H1 (cell line): Measurements from ENCODE around the gene CADM2. TPM values are rescaled to one million over a fixed set of nuclear protein-coding genes. Genes with fewer than 3 reads are reported as not detected.

Experiments
- CTCF ChIA-PET: fragments of 300-600 bp; sonication (Branson Sonifier 250); formaldehyde crosslinking; loops from one replicate; lab custom pipeline; 2021; ENCODE audit not compliant: partially characterized antibody; lab: Charles Lee
- POLR2A ChIA-PET: fragments of 300-600 bp; sonication (Branson Sonifier 250); formaldehyde crosslinking; loops from one replicate; lab custom pipeline; 2021; ENCODE audit warnings: inconsistent platforms; ENCODE audit not compliant: partially characterized antibody; lab: Charles Lee
- DNase-seq, 2 experiments: peaks; one replicate each; pipeline versions ENCODE4 v3.0.0 to v3.0.0-alpha.2; 2010 to 2022; ENCODE audit warnings: low spot score in 2 of 2, low read depth in 1 of 2, mixed read lengths in 1 of 2
- FAIRE-seq: peaks from 2 replicates; lab custom pipeline; 2011; peaks lifted over from hg19 to GRCh38; lab: Jason Lieb, UNC
- H2AFZ ChIP-seq: 2 replicates; pipeline ENCODE4 v1.8.1; 2012; ENCODE audit warnings: low read length, inconsistent platforms
- H2AK5ac ChIP-seq: 2 replicates; pipeline ENCODE4 v1.6.1; 2013; ENCODE audit warnings: low read depth, low read length
- H2BK120ac ChIP-seq: replicated peaks from 2 replicates; pipeline ENCODE3; 2013; ENCODE audit warnings: low read depth, low read length, inconsistent platforms
- H2BK12ac ChIP-seq: 2 replicates; pipeline ENCODE4 v1.6.1; 2013; ENCODE audit warnings: low read depth, low read length
- H2BK15ac ChIP-seq: 2 replicates; pipeline ENCODE4 v1.6.1; 2013; ENCODE audit warnings: low read length
- H2BK20ac ChIP-seq: 2 replicates; pipeline ENCODE4 v1.6.1; 2013; ENCODE audit warnings: low read length
- H2BK5ac ChIP-seq: 2 replicates; pipeline ENCODE4 v1.6.1; 2013; ENCODE audit warnings: low read depth, low read length
- H3K14ac ChIP-seq: 2 replicates; pipeline ENCODE4 v1.6.1; 2013; ENCODE audit warnings: inconsistent platforms; ENCODE audit not compliant: insufficient read length
- H3K18ac ChIP-seq: 2 replicates; pipeline ENCODE4 v1.6.1; 2013; ENCODE audit warnings: low read length; ENCODE audit errors: extremely low read depth
- H3K23ac ChIP-seq: 2 replicates; pipeline ENCODE4 v1.6.1; 2013; ENCODE audit warnings: inconsistent platforms; ENCODE audit not compliant: insufficient read length
- H3K23me2 ChIP-seq: 2 replicates; pipeline ENCODE4 v1.6.1; 2013; ENCODE audit warnings: low read depth, low read length
- H3K27ac ChIP-seq: 2 replicates; pipeline ENCODE4 v1.6.1; 2011; ENCODE audit warnings: low read depth, low read length, inconsistent platforms
- H3K27me3 ChIP-seq, 4 experiments: replicated peaks in 1 of 4; 1 replicate in 1 of 4; 2 replicates in 3 of 4; pipeline versions ENCODE4 v1.6.1 to v1.8.1; 2011 to 2013; ENCODE audit warnings: low read length in 3 of 4, mild to moderate bottlenecking in 3 of 4, inconsistent platforms in 2 of 4, mixed read lengths in 2 of 4, moderate library complexity in 1 of 4; ENCODE audit not compliant: control insufficient read depth in 3 of 4, insufficient read depth in 3 of 4; ENCODE audit errors: extremely low read depth in 1 of 4
- H3K36me3 ChIP-seq, 4 experiments: 2 replicates each; pipeline versions ENCODE4 v1.6.1 to v1.8.1; 2011 to 2013; ENCODE audit warnings: mild to moderate bottlenecking in 4 of 4, low read length in 3 of 4, moderate library complexity in 2 of 4, control low read depth in 1 of 4, inconsistent platforms in 1 of 4; ENCODE audit not compliant: insufficient read depth in 4 of 4, control insufficient read depth in 2 of 4
- H3K4ac ChIP-seq: replicated peaks from 2 replicates; pipeline ENCODE3; 2013; ENCODE audit warnings: low read length, low read depth, mixed read lengths, inconsistent platforms; ENCODE audit not compliant: insufficient read length
- H3K4me1 ChIP-seq, 4 experiments: replicated peaks in 1 of 4; 1 replicate in 1 of 4; 2 replicates in 3 of 4; pipeline versions ENCODE4 v1.6.1 to v1.8.1; 2011 to 2013; ENCODE audit warnings: low read length in 3 of 4, inconsistent platforms in 2 of 4, mixed read lengths in 1 of 4; ENCODE audit not compliant: insufficient read depth in 4 of 4, control insufficient read depth in 3 of 4
- H3K4me2 ChIP-seq, 2 experiments: 2 replicates each; pipeline versions ENCODE4 v1.6.1 to v1.8.1; 2011 to 2013; ENCODE audit warnings: low read depth in 2 of 2, low read length in 2 of 2, control low read depth in 1 of 2, inconsistent platforms in 1 of 2, mild to moderate bottlenecking in 1 of 2; ENCODE audit not compliant: insufficient read depth in 1 of 2
- H3K4me3 ChIP-seq, 4 experiments: fragments of 200-600, 300-600 bp in 1 of 4; sonication (generic), shearing (Covaris generic), sonication (Bioruptor Twin) in 1 of 4; 2 replicates each; pipeline versions ENCODE4 v1.5.1 to v1.8.1; 2011 to 2016; ENCODE audit warnings: low read length in 4 of 4, low read depth in 3 of 4, control low read depth in 2 of 4, inconsistent platforms in 2 of 4, mild to moderate bottlenecking in 2 of 4, mixed read lengths in 1 of 4, moderate library complexity in 1 of 4; ENCODE audit not compliant: insufficient read depth in 2 of 4; ENCODE audit errors: extremely low read depth in 1 of 4
- H3K56ac ChIP-seq: replicated peaks from 2 replicates; pipeline ENCODE3; 2013; ENCODE audit warnings: low read depth, mild to moderate bottlenecking, mixed read lengths, low read length, inconsistent platforms; ENCODE audit not compliant: insufficient read length
- H3K79me1 ChIP-seq: 2 replicates; pipeline ENCODE4 v1.6.1; 2013; ENCODE audit warnings: low read depth, low read length, control low read depth
- H3K79me2 ChIP-seq, 2 experiments: 2 replicates each; pipeline versions ENCODE4 v1.6.1 to v1.8.1; 2012 to 2013; ENCODE audit warnings: low read length in 2 of 2, mild to moderate bottlenecking in 2 of 2, inconsistent platforms in 1 of 2; ENCODE audit not compliant: insufficient read depth in 2 of 2, control insufficient read depth in 1 of 2
- H3K9ac ChIP-seq, 4 experiments: replicated peaks in 1 of 4; 1 replicate in 1 of 4; 2 replicates in 3 of 4; pipeline versions ENCODE4 v1.6.1 to v1.8.1; 2011 to 2013; ENCODE audit warnings: low read depth in 3 of 4, low read length in 3 of 4, control low read depth in 2 of 4, mild to moderate bottlenecking in 2 of 4, moderate library complexity in 2 of 4, inconsistent platforms in 1 of 4; ENCODE audit errors: extremely low read depth in 1 of 4
- H3K9me3 ChIP-seq, 2 experiments: 2 replicates each; pipeline versions ENCODE4 v1.6.1 to v1.8.1; 2012 to 2013; ENCODE audit warnings: mild to moderate bottlenecking in 2 of 2, moderate library complexity in 2 of 2, control low read depth in 1 of 2, inconsistent platforms in 1 of 2, low read depth in 1 of 2, low read length in 1 of 2, mixed read lengths in 1 of 2; ENCODE audit not compliant: insufficient read depth in 2 of 2
- H4K20me1 ChIP-seq, 2 experiments: replicated peaks in 1 of 2; 2 replicates each; pipeline versions ENCODE3 to v1.8.1; 2011 to 2013; ENCODE audit warnings: inconsistent platforms in 2 of 2, low read length in 2 of 2, mild to moderate bottlenecking in 1 of 2; ENCODE audit not compliant: insufficient read depth in 2 of 2, control insufficient read depth in 1 of 2
- H4K5ac ChIP-seq: 2 replicates; pipeline ENCODE4 v1.6.1; 2013; ENCODE audit warnings: low read length, low read depth, mixed read lengths, inconsistent platforms; ENCODE audit not compliant: insufficient read length
- H4K8ac ChIP-seq: 2 replicates; pipeline ENCODE4 v1.8.0; 2013; ENCODE audit warnings: mild to moderate bottlenecking, moderate library complexity, low read length, inconsistent platforms; ENCODE audit not compliant: insufficient read depth; ENCODE audit errors: extremely low read depth
- H4K91ac ChIP-seq: replicated peaks from 2 replicates; pipeline ENCODE3; 2013; ENCODE audit warnings: low read length, mixed read lengths, inconsistent platforms; ENCODE audit not compliant: insufficient read length
- CEBPB ChIP-seq: IDR thresholded peaks from 2 replicates; pipeline ENCODE4 v1.6.1; 2012; ENCODE audit warnings: low read depth, low read length
- POLR2A ChIP-seq, 2 experiments: IDR thresholded peaks; 1 replicate in 1 of 2; 2 replicates in 1 of 2; pipeline ENCODE4 v1.6.1; 2011; ENCODE audit warnings: low read depth in 2 of 2, low read length in 2 of 2, mild to moderate bottlenecking in 2 of 2; ENCODE audit errors: control extremely low read depth in 1 of 2
- polyA plus RNA-seq, 7 experiments: library from polyadenylated mRNA; depleted of rRNA in 3 of 7; stranded (reverse) in 5 of 7; unstranded in 2 of 7; fragments of >200 nt in 5 of 7; fragments of 200-250 nt in 2 of 7; gene quantifications; 1 replicate in 5 of 7; 2 replicates in 1 of 7; 4 replicates in 1 of 7; pipeline versions ENCODE4 v1.2.1 to v1.2.3, GENCODE V29; 2011 to 2013; ENCODE audit warnings: missing spikeins in 2 of 7, mixed read lengths in 2 of 7
- total RNA-seq: library from RNA; stranded (reverse); fragmentation: NEBNext Ultra II Directional; extraction: Animal tissue kit (Norgen Biotek cat#: 25700); gene quantifications from 2 replicates; pipeline ENCODE4 v1.2.1, GENCODE V29; 2021

Gene CADM2
- total and polyA plus RNA-seq, 2 of the 8 experiments (the other 6 are each of a cell fraction or from before 2014, with no cell fraction given), result 14.9 to 20.9 TPM

DNA sequence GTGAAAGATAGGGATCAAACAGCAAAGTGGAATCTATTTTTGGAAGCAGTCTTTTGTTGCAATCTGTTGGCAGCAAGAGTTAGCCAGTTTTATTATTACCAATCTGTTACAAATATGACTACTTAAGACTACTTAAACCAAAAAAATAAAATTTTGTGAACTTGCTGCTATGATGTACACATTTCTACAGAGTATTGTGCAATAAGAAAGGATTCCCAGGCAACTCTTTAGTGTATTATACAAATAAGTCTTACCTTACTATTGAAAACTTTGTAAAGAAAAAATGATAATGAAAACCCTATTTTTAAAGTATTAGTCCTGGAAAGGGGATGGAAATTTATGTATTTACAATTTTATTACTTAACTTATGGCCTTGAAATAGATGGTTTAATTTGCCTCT lies 44.7 kb downstream of the CADM2 start:
- TF ChIP-seq CEBPB (peak; percentile 52; the same call in 1 of the 2 replicates), POLR2A (IDR thresholded peaks at IDR 0.05; ENCODE audit: control extremely low read depth in 1 of 2, low read depth in 2 of 2, low read length in 2 of 2) (no peak)
- TF ChIP-seq, all 59 proteins: peak for 1
- no peak overlapping the region for H4K5ac ChIP-seq
- H3K79me2 ChIP-seq, result peaks cover 0 to 12% of the 10 kb centered on the region in 2 experiments; a peak in 2 of 4 replicates
- H2BK15ac ChIP-seq, result no peak overlapping the region
- no peak overlapping the region for H3K27ac ChIP-seq
- H3K27me3 ChIP-seq, result no peaks in the 10 kb centered on the region
- H4K8ac ChIP-seq, result no peak overlapping the region
- H3K56ac ChIP-seq, result no peak overlapping the region
- ChIA-PET CTCF (interaction anchor here (1.0 kb wide), 1 partner anchor 13 kb away, joined by 4 read pairs; no protein-coding TSS in a partner anchor), POLR2A (interaction anchor here (1.3 to 1.6 kb wide), 2 partner anchors 11 to 19 kb away, joined by 3 read pairs; no protein-coding TSS in a partner anchor)
- DNase-seq, result no peak
- no peak overlapping the region for H2BK20ac ChIP-seq
- H2BK12ac ChIP-seq, result no peak overlapping the region
- H3K4me1 ChIP-seq, result peaks cover 0 to 9% (median 1%) of the 10 kb centered on the region in 4 experiments; a peak in 2 of 7 replicates
- H3K36me3 ChIP-seq, result no peaks in the 10 kb centered on the region
- H2AK5ac ChIP-seq, result no peak overlapping the region
- H2BK5ac ChIP-seq, result no peak overlapping the region
- H3K9ac ChIP-seq, result no peak overlapping the region
- no peaks in the 10 kb centered on the region for H3K23me2 ChIP-seq
- H4K91ac ChIP-seq, result no peak overlapping the region
- no peak overlapping the region for H3K14ac ChIP-seq
- no peaks in the 10 kb centered on the region; the same call in 1 of the 2 replicates for H3K79me1 ChIP-seq
- H3K9me3 ChIP-seq, result no peaks in the 10 kb centered on the region
- no peak for FAIRE-seq
- H3K23ac ChIP-seq, result no peak overlapping the region
- no peak overlapping the region for H2BK120ac ChIP-seq
- no peaks in the 10 kb centered on the region for H4K20me1 ChIP-seq
- no peak overlapping the region for H2AFZ ChIP-seq
- no peak overlapping the region for H3K4ac ChIP-seq
- no peak overlapping the region for H3K4me3 ChIP-seq
- no peak overlapping the region for H3K4me2 ChIP-seq
- H3K18ac ChIP-seq, result no peak overlapping the region
